GM23338 (cell line): Measurements from ENCODE around the gene ADIPOR1. TPM values are rescaled to one million over a fixed set of nuclear protein-coding genes. Genes with fewer than 3 reads are reported as not detected.

ENCODE experiments used
- ATAC-seq: fragments of 200-7000 bp; cut with Tn5 transposase; 3 replicates; pipeline ENCODE4 v1.9.1; 2020
- DNase-seq: peaks from one replicate; pipeline ENCODE4 v3.0.0-alpha.2; 2015; ENCODE audit warnings: low spot score
- H2AFZ ChIP-seq: fragments of 200-600 bp; sonication (generic); 2 replicates; pipeline ENCODE4 v1.8.0; 2016; ENCODE audit warnings: antibody characterized with exemption, mild to moderate bottlenecking, moderate library complexity
- H3F3A ChIP-seq: fragments of 200-600 bp; sonication (generic); replicated peaks from 2 replicates; pipeline ENCODE4 v1.8.0; 2017; ENCODE audit warnings: antibody characterized with exemption, mixed run types, low read depth
- H3K27ac ChIP-seq: fragments of 200-600 bp; sonication (generic); 2 replicates; pipeline ENCODE4 v1.6.1; 2016; ENCODE audit warnings: low read depth
- H3K27me3 ChIP-seq: fragments of 200-600 bp; sonication (generic); 2 replicates; pipeline ENCODE4 v1.8.0; 2016; ENCODE audit warnings: mild to moderate bottlenecking, mixed run types, moderate library complexity; ENCODE audit not compliant: insufficient read depth
- H3K36me3 ChIP-seq: fragments of 200-600 bp; sonication (generic); 2 replicates; pipeline ENCODE4 v1.8.0; 2016; ENCODE audit warnings: mild to moderate bottlenecking; ENCODE audit not compliant: insufficient read depth
- H3K4me1 ChIP-seq: fragments of 200-600 bp; sonication (generic); 2 replicates; pipeline ENCODE4 v1.8.0; 2016; ENCODE audit warnings: mild to moderate bottlenecking, moderate library complexity; ENCODE audit not compliant: insufficient read depth
- H3K4me2 ChIP-seq: fragments of 200-600 bp; sonication (generic); 2 replicates; pipeline ENCODE4 v1.7.1; 2017; ENCODE audit warnings: mixed run types
- H3K4me3 ChIP-seq: fragments of 200-600 bp; sonication (generic); 2 replicates; pipeline ENCODE4 v1.6.1; 2016; ENCODE audit warnings: mixed run types
- H3K79me2 ChIP-seq: fragments of 200-600 bp; sonication (generic); replicated peaks from 2 replicates; pipeline ENCODE4 v1.8.0; 2017; ENCODE audit warnings: mild to moderate bottlenecking; ENCODE audit not compliant: insufficient read depth
- H3K9me2 ChIP-seq: fragments of 200-600 bp; sonication (generic); 2 replicates; pipeline ENCODE4 v1.8.0; 2017; ENCODE audit not compliant: insufficient read depth
- H4K20me1 ChIP-seq: fragments of 200-600 bp; sonication (generic); replicated peaks from 2 replicates; pipeline ENCODE4 v1.8.0; 2017; ENCODE audit warnings: mild to moderate bottlenecking; ENCODE audit not compliant: insufficient read depth
- H3K27ac Mint-ChIP-seq: 2 replicates; pipeline ENCODE4 v1.8.0; 2020; ENCODE audit warnings: inconsistent platforms, mild to moderate bottlenecking, moderate library complexity, mixed read lengths
- H3K27me3 Mint-ChIP-seq: 3 replicates; pipeline ENCODE4 v1.8.0; 2022; ENCODE audit warnings: low read depth, mild to moderate bottlenecking, moderate library complexity, mixed read lengths, inconsistent platforms; ENCODE audit not compliant: insufficient read depth, poor library complexity
- H3K36me3 Mint-ChIP-seq: 3 replicates; pipeline ENCODE4 v1.8.0; 2021; ENCODE audit warnings: low read depth, mild to moderate bottlenecking, inconsistent platforms, moderate library complexity, mixed read lengths
- H3K4me1 Mint-ChIP-seq: 3 replicates; pipeline ENCODE4 v1.8.0; 2020; ENCODE audit warnings: mild to moderate bottlenecking, inconsistent platforms, mixed read lengths
- H3K4me3 Mint-ChIP-seq: 3 replicates; pipeline ENCODE4 v1.8.0; 2021; ENCODE audit warnings: moderate library complexity, mild to moderate bottlenecking, inconsistent platforms, mixed read lengths
- H3K9me3 Mint-ChIP-seq: 3 replicates; pipeline ENCODE4 v1.8.0; 2020; ENCODE audit warnings: moderate library complexity, mild to moderate bottlenecking, inconsistent platforms, mixed read lengths
- CTCF ChIP-seq, 2 experiments: fragments of 200-600 bp in 1 of 2; sonication (generic) in 1 of 2; conservative IDR thresholded peaks; 2 replicates each; pipeline versions ENCODE4 v1.5.1 to v1.6.1; 2016 to 2017; ENCODE audit warnings: antibody characterized with exemption in 2 of 2, low read depth in 2 of 2, mild to moderate bottlenecking in 2 of 2, moderate library complexity in 1 of 2
- EZH2phosphoT487 ChIP-seq: fragments of 200-600 bp; sonication (generic); IDR thresholded peaks from one replicate; pipeline ENCODE4 v1.8.1; 2018; ENCODE audit warnings: antibody characterized with exemption; ENCODE audit not compliant: unreplicated experiment
- JUNB ChIP-seq: IDR thresholded peaks from one replicate; pipeline ENCODE4 v1.6.1; 2016; ENCODE audit warnings: antibody characterized with exemption; ENCODE audit not compliant: unreplicated experiment
- ZNF331 ChIP-seq: fragments of 250-450 bp; sonication (Bioruptor Pico); IDR thresholded peaks from 2 replicates; pipeline ENCODE4 v1.5.0; 2020; ENCODE audit warnings: low read depth, mild to moderate bottlenecking, moderate library complexity
- ZNF462 ChIP-seq: fragments of 250-450 bp; sonication (Bioruptor Pico); IDR thresholded peaks from 2 replicates; pipeline ENCODE4 v1.5.0; 2020; ENCODE audit warnings: mild to moderate bottlenecking, moderate library complexity
- polyA plus RNA-seq: library from polyadenylated mRNA; unstranded; fragments of >200 nt; fragmentation: Nextera tagmentation; extraction: Ambion mirVana; gene quantifications from 2 replicates; pipeline ENCODE4 v1.2.1, GENCODE V29; 2016
- total RNA-seq: library from RNA; depleted of rRNA; stranded (reverse); fragments of >200 nt; shearing (Covaris generic); gene quantifications from 2 replicates; pipeline ENCODE4 v1.2.3, GENCODE V29; 2014

Gene ADIPOR1
- total and polyA plus RNA-seq, 2 experiments from 2014 or later: 47.2 to 59.1 TPM

DNA sequence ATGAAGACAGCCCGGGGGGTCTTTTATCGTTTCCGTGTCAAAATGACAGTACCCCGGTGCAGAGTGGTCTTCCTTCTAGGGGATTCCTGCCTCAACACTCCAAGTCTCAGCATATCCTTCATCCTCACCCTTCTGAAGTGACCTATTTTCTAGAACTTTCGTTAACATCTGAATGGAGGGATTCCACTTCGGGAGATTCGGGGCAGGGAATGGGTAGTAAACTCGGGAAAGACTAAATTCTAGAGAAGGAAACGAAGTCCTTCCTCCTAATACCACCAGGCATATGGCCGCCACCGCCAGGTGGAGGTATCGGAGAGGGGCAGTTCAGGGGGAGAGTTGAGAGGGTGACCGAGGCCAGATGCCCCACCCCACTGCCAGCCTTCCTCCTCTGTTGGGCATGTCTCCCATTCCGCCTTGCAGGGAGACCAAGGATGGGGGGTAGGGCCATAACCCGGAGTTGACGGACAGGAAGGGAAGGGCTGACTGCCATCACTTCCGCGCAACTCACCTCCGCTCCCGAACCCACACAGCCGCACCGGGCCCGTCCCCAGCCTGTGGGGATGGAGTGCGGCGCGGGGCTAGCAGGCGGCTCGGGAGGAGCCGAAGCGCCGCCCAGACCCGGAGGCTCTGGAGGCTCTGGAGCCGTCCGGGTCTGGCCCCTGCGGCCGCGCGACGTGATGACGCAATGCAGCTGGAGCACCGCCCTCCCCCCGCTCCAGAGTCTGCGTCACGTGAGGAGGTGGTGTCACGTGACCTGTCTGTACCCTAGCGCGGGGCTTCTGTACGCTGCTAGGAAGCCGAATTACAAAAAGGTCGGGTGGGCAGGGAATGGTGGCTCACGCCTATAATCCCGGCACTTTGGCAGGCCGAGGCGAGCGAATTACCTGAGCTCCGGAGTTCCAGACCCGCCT lies 31.3 kb downstream of the ADIPOR1 start, which contains the start of gene KLHL12 (continued):
- TF ChIP-seq ZNF462 (CRISPR knock-in tag) (peak; percentile 78), JUNB (no peak)

DNA sequence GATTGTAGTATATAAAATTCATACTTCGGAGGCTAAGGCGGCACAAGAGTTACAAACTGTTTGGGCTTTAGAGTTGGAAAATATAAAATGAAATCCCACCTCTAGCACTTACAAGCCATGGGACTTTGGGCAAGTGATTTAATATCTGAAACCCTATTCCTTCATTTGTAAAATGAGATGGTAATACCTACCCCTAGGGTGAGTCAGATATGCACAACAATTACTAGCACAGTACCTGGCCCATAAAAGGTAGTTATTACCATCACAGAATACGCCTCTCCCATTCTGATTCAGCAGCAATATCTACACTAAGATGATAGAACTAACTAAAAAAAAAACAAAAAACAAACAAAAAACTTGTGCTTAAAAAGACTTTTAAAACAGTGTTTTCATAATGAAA lies 34.6 kb downstream of the ADIPOR1 start:
- Histone ChIP-seq H3K27ac (no peak overlapping the region), H3K9me2 (no peaks in the 10 kb centered on the region), H3F3A (peaks cover 7% of the 10 kb centered on the region; the same call in 1 of the 2 replicates), H3K27me3 (no peaks in the 10 kb centered on the region), H3K4me1 (0 out of 2 replicates have a peak, but pooled peaks cover 3% of the 10 kb centered on the region), H4K20me1 (0 out of 2 replicates have a peak, but pooled peaks cover 3% of the 10 kb centered on the region), H2AFZ (no peak overlapping the region), H3K4me2 (no peak overlapping the region), H3K4me3 (no peak overlapping the region), H3K79me2 (peaks cover 17% of the 10 kb centered on the region), H3K36me3 (peaks cover 16% of the 10 kb centered on the region; the same call in 1 of the 2 replicates)
- Mint-ChIP-seq H3K4me3 (no peak overlapping the region), H3K4me1 (peaks cover 3% of the 10 kb centered on the region; the same call in 2 of the 3 replicates), H3K27ac (no peak overlapping the region), H3K27me3 (peaks cover 5% of the 10 kb centered on the region), H3K36me3 (peaks cover 11% of the 10 kb centered on the region; the same call in 2 of the 3 replicates), H3K9me3 (no peaks in the 10 kb centered on the region)
- DNase-seq: no peak
- ATAC-seq: no peak
- TF ChIP-seq EZH2phosphoT487 (no peak), JUNB (no peak), ZNF462 (CRISPR knock-in tag) (no peak), ZNF331 (CRISPR knock-in tag) (no peak), CTCF (conservative IDR thresholded peaks at IDR 0.05; ENCODE audit: low read depth in 2 of 2) (no peak)
